Thyroid gland (tissue), 4 donors: Measurements from ENCODE around the gene EGR4. TPM values are rescaled to one million over a fixed set of nuclear protein-coding genes. Genes with fewer than 3 reads are reported as not detected.

Experiments
- DNase-seq, 2 donors: peaks; one replicate each; pipeline ENCODE4 v3.0.0-alpha.2; 2019
- H3K27ac ChIP-seq, 3 donors: fragments of 200-600 bp; sonication (generic); 1 replicate in 2 of 3; 2 replicates in 1 of 3; pipeline ENCODE4 v1.5.1; 2016 to 2019; ENCODE audit warnings: mild to moderate bottlenecking in 1 of 3, moderate library complexity in 1 of 3
- H3K27me3 ChIP-seq: fragments of 200-600 bp; sonication (generic); one replicate; pipeline ENCODE4 v1.5.1; 2019
- H3K36me3 ChIP-seq, 2 donors: fragments of 200-600 bp; sonication (generic); one replicate each; pipeline ENCODE4 v1.5.1; 2016 to 2019
- H3K4me1 ChIP-seq, 2 donors: fragments of 200-600 bp; sonication (generic); one replicate each; pipeline ENCODE4 v1.5.1; 2017 to 2019
- H3K4me3 ChIP-seq, 3 donors: fragments of 200-600 bp; sonication (generic); replicated peaks in 1 of 3; 1 replicate in 2 of 3; 2 replicates in 1 of 3; pipeline ENCODE4 v1.5.1; 2016; ENCODE audit warnings: mild to moderate bottlenecking in 1 of 3
- H3K9me3 ChIP-seq: fragments of 200-600 bp; sonication (generic); one replicate; pipeline ENCODE4 v1.5.1; 2017
- POLR2A ChIP-seq, 2 donors: fragments of 450-650 bp; IDR thresholded peaks; one replicate each; pipeline ENCODE4 v1.6.1; 2017; ENCODE audit warnings: antibody characterized with exemption in 2 of 2, mild to moderate bottlenecking in 2 of 2, moderate library complexity in 1 of 2
- WGBS, 2 donors: methylation state at CpG; one replicate each; pipeline ENCODE4 v1.1.5; 2017; 5-methylcytosine and 5-hydroxymethylcytosine counted together
- intact Hi-C: fragments of 100-400 bp; cut with DNase I; formaldehyde crosslinking; loops from one replicate; pipeline ENCODE4 v1.15.1; 2023
- total RNA-seq, 4 donors: library from RNA; depleted of rRNA; stranded (reverse); fragments of >200 nt; gene quantifications; one replicate each; pipeline ENCODE4 v1.2.3, GENCODE V29; 2016
- TF ChIP-seq, protein P1 (sequence below), 6 experiments: fragments of 200-600 bp in 3 of 6; fragments of 450-650 bp in 3 of 6; sonication (generic) in 3 of 6; IDR thresholded peaks; one replicate each; pipeline ENCODE4 v1.5.1; 2016 to 2019; ENCODE audit warnings: antibody characterized with exemption in 6 of 6, mild to moderate bottlenecking in 2 of 6, inconsistent platforms in 1 of 6, moderate library complexity in 1 of 6

Gene EGR4
- total RNA-seq, 4 donors from 2014 or later, result not detected

DNA sequence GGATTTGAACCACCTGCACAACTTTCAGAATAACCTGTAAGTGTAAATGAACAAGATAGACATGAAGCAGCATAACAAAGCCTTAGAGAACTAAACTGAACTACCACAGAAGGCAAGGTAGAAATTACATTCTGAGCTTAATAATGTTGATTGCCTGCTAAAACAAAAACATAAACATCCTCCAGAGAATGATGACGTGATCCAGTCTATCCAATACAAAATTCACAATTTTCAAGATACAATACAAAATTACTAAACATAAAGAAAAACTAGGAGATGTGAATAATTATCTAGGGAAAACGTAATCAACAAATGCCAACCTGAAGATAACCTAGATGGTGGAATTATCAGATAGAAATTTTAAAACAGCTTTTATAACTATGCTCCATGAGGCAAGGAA, 40.7 kb upstream of the EGR4 start:
- Histone ChIP-seq H3K27me3 (no peaks in the 10 kb centered on the region), H3K9me3 (no peaks in the 10 kb centered on the region), H3K4me1 (no peaks in the 10 kb centered on the region), H3K36me3 (no peaks in the 10 kb centered on the region), H3K27ac (no peak overlapping the region), H3K4me3 (no peak overlapping the region)
- intact Hi-C loops, result no loop called here
- WGBS, 2 donors, result 82 to 83% methylated on average over 2 of the region's 2 CpGs
- TF ChIP-seq POLR2A (IDR thresholded peaks at IDR 0.05), result no peak
- TF ChIP-seq, protein P1, sequence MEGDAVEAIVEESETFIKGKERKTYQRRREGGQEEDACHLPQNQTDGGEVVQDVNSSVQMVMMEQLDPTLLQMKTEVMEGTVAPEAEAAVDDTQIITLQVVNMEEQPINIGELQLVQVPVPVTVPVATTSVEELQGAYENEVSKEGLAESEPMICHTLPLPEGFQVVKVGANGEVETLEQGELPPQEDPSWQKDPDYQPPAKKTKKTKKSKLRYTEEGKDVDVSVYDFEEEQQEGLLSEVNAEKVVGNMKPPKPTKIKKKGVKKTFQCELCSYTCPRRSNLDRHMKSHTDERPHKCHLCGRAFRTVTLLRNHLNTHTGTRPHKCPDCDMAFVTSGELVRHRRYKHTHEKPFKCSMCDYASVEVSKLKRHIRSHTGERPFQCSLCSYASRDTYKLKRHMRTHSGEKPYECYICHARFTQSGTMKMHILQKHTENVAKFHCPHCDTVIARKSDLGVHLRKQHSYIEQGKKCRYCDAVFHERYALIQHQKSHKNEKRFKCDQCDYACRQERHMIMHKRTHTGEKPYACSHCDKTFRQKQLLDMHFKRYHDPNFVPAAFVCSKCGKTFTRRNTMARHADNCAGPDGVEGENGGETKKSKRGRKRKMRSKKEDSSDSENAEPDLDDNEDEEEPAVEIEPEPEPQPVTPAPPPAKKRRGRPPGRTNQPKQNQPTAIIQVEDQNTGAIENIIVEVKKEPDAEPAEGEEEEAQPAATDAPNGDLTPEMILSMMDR (IDR thresholded peaks at IDR 0.05), result no peak
- DNase-seq, result no peak

DNA sequence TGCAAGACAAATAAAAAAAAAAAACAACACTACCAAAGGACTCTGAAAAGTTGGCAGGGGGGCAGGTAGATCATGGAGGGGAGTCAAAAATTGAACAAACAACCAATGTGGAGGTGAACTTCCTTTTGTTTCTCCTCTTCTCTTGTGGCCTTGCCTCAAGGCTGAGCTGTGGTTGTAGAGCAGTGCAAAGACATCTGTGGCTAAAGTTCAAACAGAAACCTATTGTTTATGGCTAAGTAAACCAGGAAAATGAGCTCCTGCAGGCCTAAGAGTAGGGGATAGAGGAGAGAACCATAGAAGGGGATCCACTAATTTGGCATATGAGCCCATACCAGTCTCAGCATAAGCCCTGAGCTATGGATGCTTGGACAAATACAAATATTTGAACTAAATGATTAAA, 40.2 kb upstream of the EGR4 start:
- Histone ChIP-seq H3K36me3 (no peaks in the 10 kb centered on the region), H3K4me3 (no peak overlapping the region), H3K4me1 (no peaks in the 10 kb centered on the region), H3K9me3 (no peaks in the 10 kb centered on the region), H3K27me3 (no peaks in the 10 kb centered on the region), H3K27ac (no peak overlapping the region)
- intact Hi-C loops, result no loop called here
- TF ChIP-seq, protein P1 (IDR thresholded peaks at IDR 0.05), result no peak
- DNase-seq, result no peak

DNA sequence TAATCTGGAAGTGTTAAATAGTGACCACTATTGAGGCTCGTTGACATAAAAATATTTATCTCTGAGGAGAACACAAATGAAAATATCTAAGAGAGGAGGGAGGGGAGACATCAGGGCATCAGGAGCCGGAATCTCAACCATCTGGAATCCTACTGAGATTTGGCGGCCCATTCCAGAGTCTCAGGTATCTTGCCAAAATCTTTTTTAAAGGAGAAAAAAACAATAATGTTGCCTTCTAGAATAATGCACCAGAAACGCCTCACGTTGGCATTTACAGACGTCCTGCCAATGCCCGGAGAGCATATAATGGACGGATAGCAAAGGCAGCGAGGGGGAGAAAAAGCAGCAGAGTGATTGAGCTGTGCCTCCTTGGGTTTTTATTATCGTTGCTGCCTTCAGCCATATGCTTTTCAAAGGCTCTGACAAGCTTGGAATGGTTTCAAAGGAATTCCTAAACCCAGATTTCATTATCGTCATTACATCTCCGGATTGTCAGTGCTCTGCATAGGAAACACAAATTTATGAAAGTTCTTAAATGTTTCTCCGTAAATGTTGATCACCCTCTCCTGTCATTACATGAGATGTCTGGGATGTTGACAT, 30.9 kb upstream of the EGR4 start:
- intact Hi-C loops, result no loop called here
- no peaks in the 10 kb centered on the region for H3K27me3 ChIP-seq
- DNase-seq, result no peak
- TF ChIP-seq POLR2A (IDR thresholded peaks at IDR 0.05), result no peak
- TF ChIP-seq, protein P1 (IDR thresholded peaks at IDR 0.05), result no peak
- no peak overlapping the region for H3K4me3 ChIP-seq
- WGBS, 2 donors, result 71 to 72% methylated on average over 13 of the region's 13 CpGs
- H3K4me1 ChIP-seq, result no peaks in the 10 kb centered on the region
- H3K36me3 ChIP-seq, result no peaks in the 10 kb centered on the region
- no peaks in the 10 kb centered on the region for H3K9me3 ChIP-seq
- no peak overlapping the region for H3K27ac ChIP-seq

DNA sequence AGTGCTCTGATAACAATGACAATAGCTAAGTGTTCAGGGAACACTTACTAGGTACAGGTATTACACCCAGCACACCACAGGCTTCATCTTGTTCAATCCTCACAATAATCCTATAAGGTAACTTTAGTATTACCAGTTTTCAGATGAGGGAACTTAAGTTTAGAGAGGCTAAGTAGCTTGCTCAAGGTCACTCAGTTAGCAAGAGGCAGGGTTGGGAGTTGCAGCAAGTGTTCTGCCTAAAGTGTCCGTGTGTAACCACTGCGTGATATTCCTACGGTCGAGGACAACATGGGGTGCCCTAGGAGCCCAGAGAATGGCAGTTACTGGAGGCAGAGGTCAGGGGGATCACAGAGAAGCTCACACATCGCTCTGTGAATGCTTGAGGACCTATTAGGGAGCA, 30.2 kb upstream of the EGR4 start:
- H3K27me3 ChIP-seq, result no peaks in the 10 kb centered on the region
- no peak overlapping the region for H3K27ac ChIP-seq
- H3K4me3 ChIP-seq, result no peak overlapping the region
- no peaks in the 10 kb centered on the region for H3K9me3 ChIP-seq
- no peak for DNase-seq
- WGBS, 2 donors, result 66 to 82% methylated on average over 5 of the region's 5 CpGs
- H3K4me1 ChIP-seq, result no peaks in the 10 kb centered on the region
- intact Hi-C loops, result no loop called here
- H3K36me3 ChIP-seq, result no peaks in the 10 kb centered on the region
- TF ChIP-seq, protein P1 (IDR thresholded peaks at IDR 0.05), result no peak
- TF ChIP-seq POLR2A (IDR thresholded peaks at IDR 0.05), result no peak

DNA sequence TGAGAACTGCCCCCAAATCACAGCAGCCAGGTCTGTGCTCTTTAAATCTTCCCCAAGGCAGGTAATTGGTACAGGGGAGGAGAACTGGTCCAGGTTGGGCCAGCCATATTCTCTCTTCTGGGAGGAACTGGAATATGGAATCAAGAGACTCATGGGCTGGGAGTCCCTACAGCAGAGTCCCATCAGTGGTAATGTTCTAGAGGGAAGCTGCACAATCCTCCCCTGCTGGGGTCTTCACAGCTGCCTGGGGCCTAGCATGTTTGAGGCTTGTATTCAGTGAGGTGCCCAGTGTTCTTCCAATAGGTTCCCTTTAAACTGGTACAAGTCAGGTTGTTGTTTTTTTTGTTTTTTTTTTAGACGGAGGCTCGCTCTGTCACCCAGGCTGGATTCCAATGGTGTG, 21.1 kb upstream of the EGR4 start:
- no peak overlapping the region for H3K4me3 ChIP-seq
- H3K36me3 ChIP-seq, result no peaks in the 10 kb centered on the region
- 86 to 91% methylated on average over 2 of the region's 2 CpGs for WGBS, 2 donors
- no peaks in the 10 kb centered on the region for H3K4me1 ChIP-seq
- intact Hi-C loops, result no loop called here
- H3K27me3 ChIP-seq, result no peaks in the 10 kb centered on the region
- no peak for DNase-seq
- no peak for TF ChIP-seq POLR2A (IDR thresholded peaks at IDR 0.05)
- TF ChIP-seq, protein P1 (IDR thresholded peaks at IDR 0.05), result no peak
- no peaks in the 10 kb centered on the region for H3K9me3 ChIP-seq
- no peak overlapping the region for H3K27ac ChIP-seq
